Measurements from ENCODE around the gene ETV6. TPM values are rescaled to one million over a fixed set of nuclear protein-coding genes. Genes with fewer than 3 reads are reported as not detected.

Gene ETV6
- polyA plus RNA-seq, 3 donors, result 6.8 to 45.1 (median 11.7) TPM

DNA sequence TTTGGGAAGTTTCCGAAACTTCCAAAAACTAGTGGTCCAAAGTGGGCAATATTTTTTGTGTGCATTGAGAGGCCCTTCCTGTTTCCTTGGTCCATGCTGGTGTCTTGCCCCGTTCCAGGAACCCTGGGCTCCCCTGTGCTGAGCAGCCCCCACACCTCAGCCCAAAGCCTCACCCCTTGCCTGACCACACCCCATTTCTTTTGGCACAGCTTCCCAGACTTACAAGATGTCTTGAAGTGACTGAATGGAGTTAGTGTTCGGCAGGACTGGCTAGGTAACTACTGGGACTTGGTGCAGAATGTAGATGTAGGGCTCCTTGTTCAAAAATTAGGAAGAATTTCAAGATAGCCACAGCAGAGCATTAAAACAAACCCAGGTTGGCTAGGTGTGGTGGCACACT is 68.6 kb downstream of the ETV6 start:
- H3K4me1 Mint-ChIP-seq, result peaks cover 71% of the 10 kb centered on the region
- H2AFZ ChIP-seq (ENCODE audit: insufficient read depth, low read depth, low read length, poor library complexity, severe bottlenecking), result no peak overlapping the region
- no peak for DNase-seq
- H4K20me1 ChIP-seq (ENCODE audit: insufficient read depth, low read length), result peaks cover 21% of the 10 kb centered on the region
- H3K27me3 Mint-ChIP-seq (ENCODE audit: low read depth in 3 of 3), result peaks cover 0 to 1% (median 0%) of the 10 kb centered on the region in 3 donors
- H3K36me3 ChIP-seq (replicated peaks in 1 of 2; ENCODE audit: control insufficient read depth in 1 of 2, insufficient read depth in 2 of 2, low read length in 2 of 2), result peaks cover 0 to 20% of the 10 kb centered on the region in 2 donors
- H3K4me2 ChIP-seq (replicated peaks; ENCODE audit: extremely low read depth, low read length, poor library complexity, severe bottlenecking), result no peak overlapping the region
- TF ChIP-seq, protein P1, sequence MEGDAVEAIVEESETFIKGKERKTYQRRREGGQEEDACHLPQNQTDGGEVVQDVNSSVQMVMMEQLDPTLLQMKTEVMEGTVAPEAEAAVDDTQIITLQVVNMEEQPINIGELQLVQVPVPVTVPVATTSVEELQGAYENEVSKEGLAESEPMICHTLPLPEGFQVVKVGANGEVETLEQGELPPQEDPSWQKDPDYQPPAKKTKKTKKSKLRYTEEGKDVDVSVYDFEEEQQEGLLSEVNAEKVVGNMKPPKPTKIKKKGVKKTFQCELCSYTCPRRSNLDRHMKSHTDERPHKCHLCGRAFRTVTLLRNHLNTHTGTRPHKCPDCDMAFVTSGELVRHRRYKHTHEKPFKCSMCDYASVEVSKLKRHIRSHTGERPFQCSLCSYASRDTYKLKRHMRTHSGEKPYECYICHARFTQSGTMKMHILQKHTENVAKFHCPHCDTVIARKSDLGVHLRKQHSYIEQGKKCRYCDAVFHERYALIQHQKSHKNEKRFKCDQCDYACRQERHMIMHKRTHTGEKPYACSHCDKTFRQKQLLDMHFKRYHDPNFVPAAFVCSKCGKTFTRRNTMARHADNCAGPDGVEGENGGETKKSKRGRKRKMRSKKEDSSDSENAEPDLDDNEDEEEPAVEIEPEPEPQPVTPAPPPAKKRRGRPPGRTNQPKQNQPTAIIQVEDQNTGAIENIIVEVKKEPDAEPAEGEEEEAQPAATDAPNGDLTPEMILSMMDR (IDR thresholded peaks at IDR 0.05), result no peak
- peaks cover 28 to 32% of the 10 kb centered on the region in 2 donors for H3K4me1 ChIP-seq (ENCODE audit: control insufficient read depth in 1 of 2, insufficient read depth in 2 of 2, low read length in 2 of 2)
- peak overlapping the region in 1 of 2 donors; percentile 89 for H3K27ac ChIP-seq (ENCODE audit: low read depth in 1 of 2, low read length in 2 of 2)
- H3K4me3 ChIP-seq (replicated peaks in 1 of 3; ENCODE audit: low read depth in 2 of 3, low read length in 3 of 3), result no peak overlapping the region
- intact Hi-C loops (cut with micrococcal nuclease), result loop anchor here in 1 of 2 donors (5.0 kb wide), 2 partner anchors 44 to 121 kb away; no protein-coding TSS in a partner anchor
- no CpG with 5 or more reads among the region's 3 CpGs for WGBS (ENCODE audit: insufficient coverage)
- H3K27me3 ChIP-seq (ENCODE audit: control insufficient read depth in 2 of 2, insufficient read depth in 2 of 2, low read length in 2 of 2), result no peaks in the 10 kb centered on the region
- peaks cover 98% of the 10 kb centered on the region for H3K79me2 ChIP-seq (ENCODE audit: insufficient read depth, low read length)
- peaks cover 44% of the 10 kb centered on the region in 2 donors for H3K36me3 Mint-ChIP-seq
- no peaks in the 10 kb centered on the region for H3K9me3 Mint-ChIP-seq
- no peaks in the 10 kb centered on the region for H3K9me3 ChIP-seq (replicated peaks in 1 of 2; ENCODE audit: control insufficient read depth in 1 of 2, insufficient read depth in 1 of 2, low read length in 2 of 2)
- no peak overlapping the region for H3K4me3 Mint-ChIP-seq
- H3K9ac ChIP-seq (ENCODE audit: insufficient read depth, low read length, poor library complexity, severe bottlenecking), result no peak overlapping the region
- H3K27ac Mint-ChIP-seq, result peak overlapping the region in 6 of 7 donors; percentile 54 to 94 (median 72)

DNA sequence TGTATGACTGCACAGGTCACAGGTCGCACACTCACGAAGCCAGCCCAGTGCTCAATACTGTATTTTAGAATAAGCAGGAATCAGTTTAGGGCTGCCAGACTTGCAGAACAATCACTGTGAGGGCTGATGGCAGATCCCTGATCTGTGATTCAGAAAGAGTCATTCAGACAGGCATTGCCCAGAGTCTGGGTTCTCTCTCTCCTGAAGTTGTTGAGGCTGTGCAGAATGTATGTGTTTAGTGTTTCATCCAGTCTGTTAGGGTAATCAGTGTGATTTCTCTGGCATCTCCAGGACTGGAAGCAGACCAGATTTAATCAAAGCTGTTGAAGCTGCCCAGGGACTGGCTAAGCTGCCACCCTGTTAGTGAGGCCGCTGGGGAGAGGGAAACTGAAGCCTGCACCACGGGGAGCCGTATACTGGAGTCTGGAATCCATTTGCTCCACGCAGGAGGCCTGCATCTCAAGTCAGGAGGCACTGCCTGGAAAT is 69.3 kb downstream of the ETV6 start:
- H3K4me2 ChIP-seq (replicated peaks; ENCODE audit: extremely low read depth, low read length, poor library complexity, severe bottlenecking), result no peak overlapping the region
- peaks cover 0 to 1% (median 0%) of the 10 kb centered on the region in 3 donors for H3K27me3 Mint-ChIP-seq (ENCODE audit: low read depth in 3 of 3)
- peaks cover 19% of the 10 kb centered on the region for H4K20me1 ChIP-seq (ENCODE audit: insufficient read depth, low read length)
- intact Hi-C loops (cut with micrococcal nuclease), result loop anchor here in 1 of 2 donors (5.0 kb wide), 2 partner anchors 43 to 122 kb away; no protein-coding TSS in a partner anchor
- peak overlapping the region; percentile 48 to 89 for H3K27ac ChIP-seq (ENCODE audit: low read depth in 1 of 2, low read length in 2 of 2)
- H3K36me3 Mint-ChIP-seq, result peaks cover 46 to 48% of the 10 kb centered on the region in 2 donors
- H3K9me3 ChIP-seq (replicated peaks in 1 of 2; ENCODE audit: control insufficient read depth in 1 of 2, insufficient read depth in 1 of 2, low read length in 2 of 2), result no peaks in the 10 kb centered on the region
- no peak overlapping the region for H3K4me3 ChIP-seq (replicated peaks in 1 of 3; ENCODE audit: low read depth in 2 of 3, low read length in 3 of 3)
- H3K4me1 Mint-ChIP-seq, result peaks cover 75% of the 10 kb centered on the region
- no peaks in the 10 kb centered on the region for H3K9me3 Mint-ChIP-seq
- TF ChIP-seq, protein P1 (IDR thresholded peaks at IDR 0.05), result no peak
- DNase-seq, result peak in 2 of 3 donors; percentile 28 to 44
- H3K27me3 ChIP-seq (ENCODE audit: control insufficient read depth in 2 of 2, insufficient read depth in 2 of 2, low read length in 2 of 2), result no peaks in the 10 kb centered on the region
- peaks cover 98% of the 10 kb centered on the region for H3K79me2 ChIP-seq (ENCODE audit: insufficient read depth, low read length)
- H3K36me3 ChIP-seq (replicated peaks in 1 of 2; ENCODE audit: control insufficient read depth in 1 of 2, insufficient read depth in 2 of 2, low read length in 2 of 2), result peaks cover 0 to 20% of the 10 kb centered on the region in 2 donors
- H2AFZ ChIP-seq (ENCODE audit: insufficient read depth, low read depth, low read length, poor library complexity, severe bottlenecking), result no peak overlapping the region
- H3K4me3 Mint-ChIP-seq, result no peak overlapping the region
- H3K4me1 ChIP-seq (ENCODE audit: control insufficient read depth in 1 of 2, insufficient read depth in 2 of 2, low read length in 2 of 2), result peaks cover 32 to 37% of the 10 kb centered on the region in 2 donors
- H3K9ac ChIP-seq (ENCODE audit: insufficient read depth, low read length, poor library complexity, severe bottlenecking), result no peak overlapping the region
- 93% methylated on average over 5 of the region's 6 CpGs for WGBS (ENCODE audit: insufficient coverage)
- H3K27ac Mint-ChIP-seq, result peak overlapping the region; percentile 86 to 95 (median 92)

All from CD14-positive monocyte (primary cell).